ENCODE results near the gene LIPT2.
"Not testable (repeated sequence)": the region's sequence is repeated elsewhere in the genome, so short reads cannot be mapped to it uniquely, and the experiment has no call there.

Gene LIPT2

GRCh38 chr11:74492974-74493790, at the start of gene LIPT2:
Gene LIPT2 (minus strand): TSS chr11:74493724. CDS start chr11:74493703, 21 bp downstream.
- Histone ChIP-seq H3K4me1 (ENCODE audit: control insufficient read depth, insufficient read depth, low read length) (peaks cover 5% of the 10 kb centered on the region), H3K4me3 (ENCODE audit: low read depth, low read length) (peak within 1 kb of the TSS; percentile 88), H3K27me3 (ENCODE audit: control insufficient read depth, insufficient read depth, low read length) (no peaks in the 10 kb centered on the region), H3K9ac (ENCODE audit: low read length) (peak within 1 kb of the TSS; percentile 98), H3K36me3 (ENCODE audit: control insufficient read depth, insufficient read depth, low read length) (no peaks in the 10 kb centered on the region; the same call in 1 of the 2 replicates), H3K9me3 (ENCODE audit: control insufficient read depth, insufficient read depth, low read depth, low read length) (peaks cover 6% of the 10 kb centered on the region), H3K27ac (ENCODE audit: low read depth, low read length) (peak within 1 kb of the TSS; percentile 98)

GRCh38 chr11:74541466-74541865, 47.9 kb upstream of the LIPT2 start:
- no peaks in the 10 kb centered on the region for H3K36me3 ChIP-seq (ENCODE audit: control insufficient read depth, insufficient read depth, low read length)
- H3K27ac ChIP-seq (ENCODE audit: low read depth, low read length) = no peak overlapping the region
- peaks cover 59% of the 10 kb centered on the region for H3K9me3 ChIP-seq (ENCODE audit: control insufficient read depth, insufficient read depth, low read depth, low read length)
- peaks cover 14% of the 10 kb centered on the region; the same call in 1 of the 2 replicates for H3K4me1 ChIP-seq (ENCODE audit: control insufficient read depth, insufficient read depth, low read length)
- H3K9ac ChIP-seq (ENCODE audit: low read length) = no peak overlapping the region
- no peaks in the 10 kb centered on the region for H3K27me3 ChIP-seq (ENCODE audit: control insufficient read depth, insufficient read depth, low read length)
- H3K4me3 ChIP-seq (ENCODE audit: low read depth, low read length) = no peak overlapping the region

GRCh38 chr11:74540270-74540669, 46.7 kb upstream of the LIPT2 start:
- no peak overlapping the region; the same call in 1 of the 2 replicates for H3K27ac ChIP-seq (ENCODE audit: low read depth, low read length)
- H3K4me1 ChIP-seq (ENCODE audit: control insufficient read depth, insufficient read depth, low read length) = peaks cover 14% of the 10 kb centered on the region; the same call in 1 of the 2 replicates
- H3K27me3 ChIP-seq (ENCODE audit: control insufficient read depth, insufficient read depth, low read length) = no peaks in the 10 kb centered on the region
- H3K36me3 ChIP-seq (ENCODE audit: control insufficient read depth, insufficient read depth, low read length) = no peaks in the 10 kb centered on the region
- H3K4me3 ChIP-seq (ENCODE audit: low read depth, low read length) = no peak overlapping the region
- no peak overlapping the region for H3K9ac ChIP-seq (ENCODE audit: low read length)
- peaks cover 56% of the 10 kb centered on the region for H3K9me3 ChIP-seq (ENCODE audit: control insufficient read depth, insufficient read depth, low read depth, low read length)

- no peaks in the 10 kb centered on the region for H3K27me3 ChIP-seq (ENCODE audit: control insufficient read depth, insufficient read depth, low read length)
- H3K9me3 ChIP-seq (ENCODE audit: control insufficient read depth, insufficient read depth, low read depth, low read length) = peaks cover 40% of the 10 kb centered on the region
- no peak overlapping the region for H3K4me3 ChIP-seq (ENCODE audit: low read depth, low read length)
- H3K4me1 ChIP-seq (ENCODE audit: control insufficient read depth, insufficient read depth, low read length) = peaks cover 19% of the 10 kb centered on the region; the same call in 1 of the 2 replicates
- no peaks in the 10 kb centered on the region for H3K36me3 ChIP-seq (ENCODE audit: control insufficient read depth, insufficient read depth, low read length)
- peak overlapping the region; percentile 89; the same call in 1 of the 2 replicates for H3K27ac ChIP-seq (ENCODE audit: low read depth, low read length)
- peak overlapping the region; percentile 69 for H3K9ac ChIP-seq (ENCODE audit: low read length)
Observed at GRCh38 chr11:74538680-74539079, 45.2 kb upstream of the LIPT2 start.

GRCh38 chr11:74535371-74536160, 42.0 kb upstream of the LIPT2 start:
- Histone ChIP-seq H3K36me3 (ENCODE audit: control insufficient read depth, insufficient read depth, low read length) (no peaks in the 10 kb centered on the region), H3K27ac (ENCODE audit: low read depth, low read length) (no peak overlapping the region), H3K9ac (ENCODE audit: low read length) (no peak overlapping the region), H3K4me1 (ENCODE audit: control insufficient read depth, insufficient read depth, low read length) (peaks cover 19% of the 10 kb centered on the region; the same call in 1 of the 2 replicates), H3K4me3 (ENCODE audit: low read depth, low read length) (no peak overlapping the region), H3K27me3 (ENCODE audit: control insufficient read depth, insufficient read depth, low read length) (no peaks in the 10 kb centered on the region), H3K9me3 (ENCODE audit: control insufficient read depth, insufficient read depth, low read depth, low read length) (peaks cover 9% of the 10 kb centered on the region)

GRCh38 chr11:74534946-74535275, 41.4 kb upstream of the LIPT2 start:
- H3K4me1 ChIP-seq (ENCODE audit: control insufficient read depth, insufficient read depth, low read length) = peaks cover 19% of the 10 kb centered on the region; the same call in 1 of the 2 replicates
- not testable (repeated sequence) for H3K9ac ChIP-seq (ENCODE audit: low read length); H3K9me3 ChIP-seq (ENCODE audit: control insufficient read depth, insufficient read depth, low read depth, low read length); H3K4me3 ChIP-seq (ENCODE audit: low read depth, low read length); H3K36me3 ChIP-seq (ENCODE audit: control insufficient read depth, insufficient read depth, low read length); H3K27ac ChIP-seq (ENCODE audit: low read depth, low read length); H3K27me3 ChIP-seq (ENCODE audit: control insufficient read depth, insufficient read depth, low read length)

GRCh38 chr11:74534216-74534945, 40.9 kb upstream of the LIPT2 start:
- no peak overlapping the region for H3K9ac ChIP-seq (ENCODE audit: low read length)
- H3K4me1 ChIP-seq (ENCODE audit: control insufficient read depth, insufficient read depth, low read length) = peaks cover 17% of the 10 kb centered on the region; the same call in 1 of the 2 replicates
- H3K4me3 ChIP-seq (ENCODE audit: low read depth, low read length) = no peak overlapping the region
- no peaks in the 10 kb centered on the region for H3K27me3 ChIP-seq (ENCODE audit: control insufficient read depth, insufficient read depth, low read length)
- H3K9me3 ChIP-seq (ENCODE audit: control insufficient read depth, insufficient read depth, low read depth, low read length) = 0 out of 2 replicates have a peak, but pooled peaks cover under 1% of the 10 kb centered on the region
- H3K36me3 ChIP-seq (ENCODE audit: control insufficient read depth, insufficient read depth, low read length) = no peaks in the 10 kb centered on the region
- H3K27ac ChIP-seq (ENCODE audit: low read depth, low read length) = no peak overlapping the region; the same call in 1 of the 2 replicates

GRCh38 chr11:74533421-74533820, 39.9 kb upstream of the LIPT2 start:
- H3K36me3 ChIP-seq (ENCODE audit: control insufficient read depth, insufficient read depth, low read length) = no peaks in the 10 kb centered on the region
- peaks cover 8% of the 10 kb centered on the region; the same call in 1 of the 2 replicates for H3K4me1 ChIP-seq (ENCODE audit: control insufficient read depth, insufficient read depth, low read length)
- H3K4me3 ChIP-seq (ENCODE audit: low read depth, low read length) = no peak overlapping the region
- H3K27me3 ChIP-seq (ENCODE audit: control insufficient read depth, insufficient read depth, low read length) = no peaks in the 10 kb centered on the region
- H3K9me3 ChIP-seq (ENCODE audit: control insufficient read depth, insufficient read depth, low read depth, low read length) = no peaks in the 10 kb centered on the region
- no peak overlapping the region for H3K27ac ChIP-seq (ENCODE audit: low read depth, low read length)
- no peak overlapping the region for H3K9ac ChIP-seq (ENCODE audit: low read length)

- H3K36me3 ChIP-seq (ENCODE audit: control insufficient read depth, insufficient read depth, low read length) = no peaks in the 10 kb centered on the region
- no peak overlapping the region for H3K27ac ChIP-seq (ENCODE audit: low read depth, low read length)
- H3K9ac ChIP-seq (ENCODE audit: low read length) = no peak overlapping the region
- H3K4me1 ChIP-seq (ENCODE audit: control insufficient read depth, insufficient read depth, low read length) = peaks cover 5% of the 10 kb centered on the region; the same call in 1 of the 2 replicates
- no peaks in the 10 kb centered on the region for H3K27me3 ChIP-seq (ENCODE audit: control insufficient read depth, insufficient read depth, low read length)
- no peaks in the 10 kb centered on the region for H3K9me3 ChIP-seq (ENCODE audit: control insufficient read depth, insufficient read depth, low read depth, low read length)
- H3K4me3 ChIP-seq (ENCODE audit: low read depth, low read length) = no peak overlapping the region
Observed at GRCh38 chr11:74532501-74533246, 39.1 kb upstream of the LIPT2 start.

GRCh38 chr11:74524978-74525377, 31.5 kb upstream of the LIPT2 start:
- H3K36me3 ChIP-seq (ENCODE audit: control insufficient read depth, insufficient read depth, low read length) = no peaks in the 10 kb centered on the region
- H3K27me3 ChIP-seq (ENCODE audit: control insufficient read depth, insufficient read depth, low read length) = no peaks in the 10 kb centered on the region
- no peaks in the 10 kb centered on the region for H3K9me3 ChIP-seq (ENCODE audit: control insufficient read depth, insufficient read depth, low read depth, low read length)
- no peak overlapping the region for H3K9ac ChIP-seq (ENCODE audit: low read length)
- no peak overlapping the region for H3K4me3 ChIP-seq (ENCODE audit: low read depth, low read length)
- H3K4me1 ChIP-seq (ENCODE audit: control insufficient read depth, insufficient read depth, low read length) = no peaks in the 10 kb centered on the region
- H3K27ac ChIP-seq (ENCODE audit: low read depth, low read length) = no peak overlapping the region

All from HUES6 (cell line).